ENCODE measurements around the gene SEPSECS.

DNA sequence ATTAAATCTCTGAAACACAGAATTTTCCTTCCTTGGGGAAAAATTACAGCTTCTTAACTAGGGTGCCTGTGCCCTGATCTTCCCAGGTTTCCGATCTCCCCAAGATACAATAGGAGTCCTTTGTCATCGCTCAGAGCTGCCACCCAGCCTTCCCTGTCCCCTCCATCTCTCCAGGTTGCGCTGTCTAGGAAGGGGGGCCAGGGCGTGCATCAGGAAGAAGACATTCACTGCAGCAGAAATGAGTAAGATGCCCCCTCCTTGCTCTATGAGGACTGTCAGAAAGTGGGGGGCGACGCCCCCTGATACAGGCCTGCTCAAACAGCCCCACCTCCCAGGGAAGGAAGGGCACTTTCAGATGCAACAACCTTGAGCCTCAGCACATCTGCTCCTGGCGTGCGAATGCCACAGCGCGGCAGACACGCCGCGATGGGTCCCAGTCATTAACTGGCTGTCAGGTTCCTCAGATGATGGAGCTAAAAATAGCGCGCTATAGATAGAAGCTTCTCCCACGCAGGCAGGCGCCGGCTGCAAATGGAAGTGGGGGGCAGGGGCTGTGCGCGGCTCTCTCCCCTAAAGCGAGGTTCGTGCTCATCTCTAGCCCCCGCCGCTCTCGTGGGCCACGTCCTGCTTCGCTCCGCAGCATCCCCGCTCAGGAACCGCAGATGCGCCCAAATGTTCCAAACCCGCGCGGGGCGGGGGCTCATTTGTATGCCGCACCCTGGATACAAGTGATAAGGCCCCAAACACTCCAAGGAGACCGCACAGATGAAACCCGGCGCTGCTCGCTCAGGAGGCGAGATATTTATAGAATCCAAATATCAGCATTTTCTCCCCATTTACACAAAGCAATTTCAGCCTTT lies 71.9 kb downstream of the SEPSECS start:
- TF ChIP-seq TAF1 (IDR thresholded peaks at IDR 0.05; ENCODE audit: control insufficient read depth, extremely low read depth, insufficient read depth, low read length, severe bottlenecking) (no peak), ZNF232 (CRISPR knock-in tag; IDR thresholded peaks at IDR 0.05) (no peak)
- TF ChIP-seq, protein P1, sequence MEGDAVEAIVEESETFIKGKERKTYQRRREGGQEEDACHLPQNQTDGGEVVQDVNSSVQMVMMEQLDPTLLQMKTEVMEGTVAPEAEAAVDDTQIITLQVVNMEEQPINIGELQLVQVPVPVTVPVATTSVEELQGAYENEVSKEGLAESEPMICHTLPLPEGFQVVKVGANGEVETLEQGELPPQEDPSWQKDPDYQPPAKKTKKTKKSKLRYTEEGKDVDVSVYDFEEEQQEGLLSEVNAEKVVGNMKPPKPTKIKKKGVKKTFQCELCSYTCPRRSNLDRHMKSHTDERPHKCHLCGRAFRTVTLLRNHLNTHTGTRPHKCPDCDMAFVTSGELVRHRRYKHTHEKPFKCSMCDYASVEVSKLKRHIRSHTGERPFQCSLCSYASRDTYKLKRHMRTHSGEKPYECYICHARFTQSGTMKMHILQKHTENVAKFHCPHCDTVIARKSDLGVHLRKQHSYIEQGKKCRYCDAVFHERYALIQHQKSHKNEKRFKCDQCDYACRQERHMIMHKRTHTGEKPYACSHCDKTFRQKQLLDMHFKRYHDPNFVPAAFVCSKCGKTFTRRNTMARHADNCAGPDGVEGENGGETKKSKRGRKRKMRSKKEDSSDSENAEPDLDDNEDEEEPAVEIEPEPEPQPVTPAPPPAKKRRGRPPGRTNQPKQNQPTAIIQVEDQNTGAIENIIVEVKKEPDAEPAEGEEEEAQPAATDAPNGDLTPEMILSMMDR (IDR thresholded peaks at IDR 0.05 in 2 of 3, conservative IDR thresholded peaks at IDR 0.05 in 1 of 3; ENCODE audit: insufficient read depth in 2 of 3, low read depth in 1 of 3, low read length in 3 of 3) = no peak
